GM21360 (cell line): ENCODE measurements around the gene RBBP6.
"Not testable (repeated sequence)": the region's sequence is repeated elsewhere in the genome, so short reads cannot be mapped to it uniquely, and the experiment has no call there.

Experiments used
- ATAC-seq: cut with Tn5 transposase; IDR thresholded peaks from one replicate; pipeline ENCODE4 v1.9.1; 2021; ENCODE audit warnings: mild to moderate bottlenecking, moderate library complexity; ENCODE audit not compliant: unreplicated experiment

Gene RBBP6

GRCh38 chr16:24553983-24554382, 14.6 kb downstream of the RBBP6 start:
- ATAC-seq: no peak

- ATAC-seq: no peak
Measured at GRCh38 chr16:24555346-24555872, 16.0 kb downstream of the RBBP6 start.

DNA sequence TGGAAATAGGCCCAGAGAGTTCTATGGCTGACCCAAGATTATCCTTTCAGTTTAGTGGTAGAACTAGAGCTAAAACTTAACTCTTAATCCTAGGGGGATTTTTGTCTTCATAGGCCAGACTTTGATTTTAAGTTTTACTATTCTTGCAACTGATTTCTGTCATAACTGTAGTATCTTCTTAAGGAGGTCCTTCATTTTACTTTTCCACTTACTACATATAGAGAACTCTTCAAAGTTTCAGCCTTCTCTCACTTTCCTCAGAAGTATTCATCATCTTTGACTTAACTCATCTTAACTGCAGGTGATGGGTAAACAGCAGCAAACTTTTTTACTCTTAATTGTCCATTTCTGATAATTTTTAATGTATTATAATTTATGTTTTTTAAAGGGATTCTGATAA, 23.4 kb downstream of the RBBP6 start:
- no peak for ATAC-seq

DNA sequence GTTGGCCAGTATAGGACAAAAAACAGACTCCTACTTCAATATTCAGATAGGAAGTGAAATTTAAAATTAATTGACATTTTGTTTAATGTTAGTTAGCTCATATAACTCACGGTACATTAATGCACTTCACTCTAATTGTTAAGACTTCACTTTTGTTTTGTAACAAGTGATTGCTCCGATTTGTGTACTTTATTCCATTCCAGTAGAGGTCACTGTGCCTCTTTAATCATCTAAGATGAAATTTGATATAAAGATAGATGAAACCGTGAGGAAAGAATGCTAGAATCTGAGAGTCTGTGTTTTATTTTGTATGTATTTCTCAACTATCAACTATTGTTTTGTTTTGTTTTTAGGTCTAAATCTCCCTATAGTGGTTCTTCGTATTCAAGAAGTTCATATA, 29.0 kb downstream of the RBBP6 start:
- ATAC-seq: no peak

DNA sequence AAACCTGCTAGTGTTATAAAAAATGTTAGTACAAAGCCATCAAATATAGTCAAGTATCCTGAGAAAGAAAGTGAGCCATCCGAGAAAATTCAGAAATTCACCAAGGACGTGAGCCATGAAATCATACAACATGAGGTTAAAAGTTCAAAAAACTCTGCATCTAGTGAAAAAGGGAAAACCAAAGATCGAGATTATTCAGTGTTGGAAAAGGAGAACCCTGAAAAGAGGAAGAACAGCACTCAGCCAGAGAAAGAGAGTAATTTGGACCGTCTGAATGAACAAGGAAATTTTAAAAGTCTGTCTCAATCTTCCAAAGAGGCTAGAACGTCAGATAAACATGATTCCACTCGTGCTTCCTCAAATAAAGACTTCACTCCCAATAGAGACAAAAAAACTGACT, 31.7 kb downstream of the RBBP6 start:
- no peak for ATAC-seq

GRCh38 chr16:24572069-24572468, 32.7 kb downstream of the RBBP6 start:
- no peak for ATAC-seq

GRCh38 chr16:24573141-24573540, 33.8 kb downstream of the RBBP6 start:
- no peak for ATAC-seq

GRCh38 chr16:24574515-24575485, 35.4 kb downstream of the RBBP6 start:
- ATAC-seq: not testable (repeated sequence)

GRCh38 chr16:24575791-24576190, 36.4 kb downstream of the RBBP6 start:
- not testable (repeated sequence) for ATAC-seq

DNA sequence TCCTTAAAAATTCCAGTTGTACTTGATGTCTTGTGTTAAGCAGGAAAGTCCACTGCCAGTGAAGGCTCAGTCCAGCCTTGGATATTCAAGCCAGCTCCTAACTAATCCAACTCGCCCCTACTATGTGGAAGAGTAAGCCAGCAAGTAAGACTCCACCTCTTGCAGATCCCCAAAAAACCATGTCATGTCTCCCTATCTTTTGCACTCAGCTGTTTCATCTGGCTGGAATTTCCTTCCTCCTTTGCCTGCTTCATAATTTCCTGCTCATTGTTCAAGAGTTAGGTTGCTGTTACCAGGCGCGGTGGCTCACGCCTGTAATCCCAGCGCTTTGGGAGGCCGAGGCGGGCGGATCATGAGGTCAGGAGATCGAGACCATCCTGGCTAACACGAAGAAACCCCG, 37.8 kb downstream of the RBBP6 start:
- no peak for ATAC-seq

DNA sequence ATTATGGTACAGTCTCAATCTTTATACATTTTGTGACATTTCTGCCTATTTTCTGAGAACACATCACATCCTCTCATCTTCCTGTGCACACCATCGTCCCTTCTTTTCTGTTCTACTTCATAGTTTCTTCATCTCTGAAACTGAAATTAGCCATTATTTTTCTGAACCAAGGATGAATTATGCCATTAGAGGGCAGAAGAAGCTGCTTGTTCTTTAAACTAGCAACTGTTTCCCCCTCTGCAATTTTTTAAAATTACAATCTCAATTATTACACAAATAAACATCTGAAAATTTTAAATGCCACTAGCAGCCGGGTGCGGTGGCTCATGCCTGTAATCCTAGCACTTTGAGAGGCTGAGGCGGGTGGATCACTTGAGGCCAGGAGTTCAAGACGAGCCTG, 41.3 kb downstream of the RBBP6 start:
- no peak for ATAC-seq

DNA sequence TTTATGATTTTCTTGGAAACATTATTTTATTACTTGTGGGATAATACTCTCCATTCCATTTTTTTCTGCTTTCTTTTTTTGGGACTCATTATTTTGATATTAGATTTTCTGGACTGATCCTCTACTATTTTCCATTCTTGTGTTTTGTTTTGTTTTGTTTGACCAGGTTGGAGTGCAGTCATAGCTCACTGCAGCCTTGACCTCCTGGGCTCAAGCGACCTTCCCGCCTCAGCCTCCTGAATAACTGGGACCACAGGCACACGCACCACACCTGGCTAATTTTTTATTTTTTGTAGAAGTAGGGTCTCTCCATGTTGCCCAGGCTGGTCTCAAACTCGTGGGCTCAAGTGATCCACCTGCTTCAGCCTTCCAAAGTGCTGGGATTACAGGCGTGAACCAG, 44.1 kb downstream of the RBBP6 start:
- ATAC-seq: no peak

GRCh38 chr16:24589997-24590396, 50.6 kb downstream of the RBBP6 start:
- no peak for ATAC-seq

- ATAC-seq: no peak
Measured at GRCh38 chr16:24598777-24599437, 59.5 kb downstream of the RBBP6 start.

- no peak for ATAC-seq
Measured at GRCh38 chr16:24609417-24609739, 70.0 kb downstream of the RBBP6 start.

GRCh38 chr16:24609740-24610415, 70.5 kb downstream of the RBBP6 start:
- ATAC-seq: no peak

- no peak for ATAC-seq
Measured at GRCh38 chr16:24610416-24610755, 71.0 kb downstream of the RBBP6 start.

GRCh38 chr16:24611310-24611709, 71.9 kb downstream of the RBBP6 start:
- no peak for ATAC-seq

DNA sequence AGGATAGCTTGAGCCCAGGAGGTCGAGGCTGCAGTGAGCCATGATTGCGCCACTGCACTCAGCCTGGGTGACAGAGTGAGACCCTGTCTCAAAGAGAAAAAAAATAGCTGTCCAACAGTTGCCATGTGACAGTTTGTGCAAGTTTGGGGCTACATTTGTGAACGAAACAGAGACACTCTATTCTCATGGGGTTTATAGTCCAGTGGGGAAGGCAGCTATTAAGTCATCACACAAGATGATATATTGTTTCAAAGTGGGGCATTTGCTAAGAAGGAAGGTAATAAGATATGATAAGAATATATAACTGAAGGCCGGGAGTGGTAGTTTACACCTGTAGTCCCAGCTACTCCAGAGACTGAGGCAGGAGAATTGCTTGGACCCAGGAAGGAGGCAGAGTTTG, 73.3 kb downstream of the RBBP6 start:
- no peak for ATAC-seq

DNA sequence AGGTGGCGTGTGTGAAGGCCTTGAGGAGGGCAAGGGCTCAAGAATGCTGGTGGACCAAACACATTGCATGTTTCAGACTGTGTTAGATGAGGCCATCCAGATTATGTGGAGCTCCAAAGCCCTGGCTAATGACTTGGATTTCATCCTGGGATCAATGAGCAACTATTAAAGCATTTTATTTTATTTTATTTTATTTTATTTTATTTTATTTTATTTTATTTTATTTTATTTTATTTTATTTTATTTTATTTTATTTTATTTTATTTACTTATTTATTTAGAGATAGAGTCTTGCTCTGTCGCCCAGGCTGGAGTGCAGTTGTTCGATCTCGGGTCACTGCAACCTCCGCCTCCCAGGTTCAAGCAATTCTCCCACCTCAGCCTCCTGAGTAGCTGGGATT, 73.9 kb downstream of the RBBP6 start:
- ATAC-seq: not testable (repeated sequence)

GRCh38 chr16:24617502-24617901, 78.1 kb downstream of the RBBP6 start:
- no peak for ATAC-seq
